PC-3 (cell line): ENCODE results near the gene MEGF9. TPM values are rescaled to one million over a fixed set of nuclear protein-coding genes. Genes with fewer than 3 reads are reported as not detected.

Experiments
- ATAC-seq: fragments of 200-7000 bp; cut with Tn5 transposase; 2 replicates; pipeline ENCODE4 v1.9.1; 2020; ENCODE audit warnings: mild to moderate bottlenecking, moderate library complexity
- BruUV-seq: library from RNA; stranded (reverse); fragments of 400-500 nt; replicated peaks from 2 replicates; lab custom pipeline; 2021; lab: Mats Ljungman, UMichigan
- CTCF ChIA-PET: fragments of 300-600 bp; sonication (Branson Sonifier 250); formaldehyde crosslinking; loops from one replicate; lab custom pipeline; 2022; ENCODE audit warnings: antibody characterized with exemption; lab: Charles Lee
- POLR2A ChIA-PET: fragments of 300-600 bp; sonication (Branson Sonifier 250); formaldehyde crosslinking; loops from one replicate; lab custom pipeline; 2022; ENCODE audit warnings: antibody characterized with exemption; ENCODE audit not compliant: unreplicated experiment; lab: Charles Lee
- DNase-seq: peaks from one replicate; pipeline ENCODE4 v3.0.0-alpha.2; 2015
- H2AFZ ChIP-seq: fragments of 300-600 bp; sonication (generic); 2 replicates; pipeline ENCODE4 v1.6.0; 2016; ENCODE audit warnings: antibody characterized with exemption, low read length
- H3F3A ChIP-seq: fragments of 300-600 bp; sonication (generic); one replicate; pipeline ENCODE4 v1.6.0; 2017; ENCODE audit warnings: antibody characterized with exemption, low read length, control low read depth, mild to moderate bottlenecking; ENCODE audit not compliant: unreplicated experiment
- H3K27ac ChIP-seq: fragments of 300-600 bp; sonication (generic); 2 replicates; pipeline ENCODE4 v1.5.1; 2016; ENCODE audit warnings: mild to moderate bottlenecking, low read length
- H3K27me3 ChIP-seq: fragments of 300-600 bp; sonication (generic); 2 replicates; pipeline ENCODE4 v1.6.1; 2016; ENCODE audit warnings: low read length, mixed read lengths
- H3K36me3 ChIP-seq: fragments of 300-600 bp; sonication (generic); 2 replicates; pipeline ENCODE4 v1.6.1; 2016; ENCODE audit warnings: low read depth, mixed run types, low read length, mixed read lengths
- H3K4me1 ChIP-seq: fragments of 300-600 bp; sonication (generic); 2 replicates; pipeline ENCODE4 v1.5.1; 2016; ENCODE audit warnings: low read length; ENCODE audit not compliant: insufficient read depth
- H3K4me2 ChIP-seq: fragments of 300-600 bp; sonication (generic); 2 replicates; pipeline ENCODE4 v1.6.0; 2016; ENCODE audit warnings: low read length
- H3K4me3 ChIP-seq: fragments of 300-600 bp; sonication (generic); 2 replicates; pipeline ENCODE4 v1.5.1; 2016; ENCODE audit warnings: mild to moderate bottlenecking, low read length, mixed read lengths
- H3K79me2 ChIP-seq: fragments of 300-600 bp; sonication (generic); 2 replicates; pipeline ENCODE4 v1.6.1; 2017; ENCODE audit warnings: low read length, mixed read lengths
- H3K9ac ChIP-seq: fragments of 300-600 bp; sonication (generic); 2 replicates; pipeline ENCODE4 v1.6.0; 2016; ENCODE audit warnings: mild to moderate bottlenecking, low read length
- H3K9me2 ChIP-seq: fragments of 300-600 bp; sonication (generic); replicated peaks from 2 replicates; pipeline ENCODE4 v1.6.1; 2016; ENCODE audit warnings: mixed run types, low read length, mixed read lengths
- H3K9me3 ChIP-seq: fragments of 300-600 bp; sonication (generic); 2 replicates; pipeline ENCODE4 v1.6.1; 2016; ENCODE audit warnings: low read length, mixed read lengths
- H4K20me1 ChIP-seq: fragments of 300-600 bp; sonication (generic); 2 replicates; pipeline ENCODE4 v1.6.1; 2016; ENCODE audit warnings: low read length, mixed read lengths
- CTCF ChIP-seq: fragments of 300-600 bp; sonication (generic); conservative IDR thresholded peaks from 2 replicates; pipeline ENCODE4 v1.5.1; 2017; ENCODE audit warnings: antibody characterized with exemption, low read depth, mild to moderate bottlenecking, low read length
- EZH2 ChIP-seq: fragments of 300-600 bp; sonication (generic); IDR thresholded peaks from one replicate; pipeline ENCODE4 v1.6.1; 2017; ENCODE audit warnings: antibody characterized with exemption, mild to moderate bottlenecking, low read length; ENCODE audit not compliant: unreplicated experiment
- EZH2phosphoT487 ChIP-seq: fragments of 300-600 bp; sonication (generic); IDR thresholded peaks from 2 replicates; pipeline ENCODE4 v1.6.1; 2018; ENCODE audit warnings: mild to moderate bottlenecking, antibody characterized with exemption, low read length, borderline replicate concordance
- intact Hi-C: fragments of 100-400 bp; cut with micrococcal nuclease; formaldehyde crosslinking; loops from 2 replicates; pipeline ENCODE4 v1.9.0; 2023
- total RNA-seq: library from RNA; depleted of rRNA; stranded (reverse); fragments of >200 nt; gene quantifications from 2 replicates; pipeline ENCODE4 v1.2.3, GENCODE V29; 2014

The MEGF9 gene
- total RNA-seq, 1 experiment from 2014 or later, result 2.6 TPM

- no peaks in the 10 kb centered on the region for H3K27me3 ChIP-seq
- ATAC-seq (no peak), DNase-seq (no peak)
- no peaks in the 10 kb centered on the region for H3K9me3 ChIP-seq
- peaks cover 29% of the 10 kb centered on the region for H3K79me2 ChIP-seq
- peak overlapping the region; percentile 72 for H3K4me2 ChIP-seq
- H3K4me1 ChIP-seq, result peaks cover 45% of the 10 kb centered on the region
- H3K9me2 ChIP-seq, result no peaks in the 10 kb centered on the region
- TF ChIP-seq EZH2phosphoT487, result no peak
- TF ChIP-seq EZH2, result no peak
- no peak for TF ChIP-seq CTCF
- H3F3A ChIP-seq, result no peaks in the 10 kb centered on the region
- intact Hi-C loops, result loop anchor here (1.0 kb wide), 1 partner anchor 92 kb away; no protein-coding TSS in a partner anchor
- BruUV-seq, result TSS peak; percentile 36
- ChIA-PET CTCF (interaction anchor here (1.1 kb wide), 1 partner anchor 93 kb away, joined by 4 read pairs; no protein-coding TSS in a partner anchor), POLR2A (no interaction called here)
- H2AFZ ChIP-seq, result peak overlapping the region; percentile 41; the same call in 1 of the 2 replicates
- H3K27ac ChIP-seq, result no peak overlapping the region
- no peaks in the 10 kb centered on the region for H3K36me3 ChIP-seq
- peak overlapping the region; percentile 83 for H3K4me3 ChIP-seq
- H3K9ac ChIP-seq, result no peak overlapping the region
- no peaks in the 10 kb centered on the region for H4K20me1 ChIP-seq
Measured at GRCh38 chr9:120712539-120713031, 1.7 kb downstream of the MEGF9 start.

DNA sequence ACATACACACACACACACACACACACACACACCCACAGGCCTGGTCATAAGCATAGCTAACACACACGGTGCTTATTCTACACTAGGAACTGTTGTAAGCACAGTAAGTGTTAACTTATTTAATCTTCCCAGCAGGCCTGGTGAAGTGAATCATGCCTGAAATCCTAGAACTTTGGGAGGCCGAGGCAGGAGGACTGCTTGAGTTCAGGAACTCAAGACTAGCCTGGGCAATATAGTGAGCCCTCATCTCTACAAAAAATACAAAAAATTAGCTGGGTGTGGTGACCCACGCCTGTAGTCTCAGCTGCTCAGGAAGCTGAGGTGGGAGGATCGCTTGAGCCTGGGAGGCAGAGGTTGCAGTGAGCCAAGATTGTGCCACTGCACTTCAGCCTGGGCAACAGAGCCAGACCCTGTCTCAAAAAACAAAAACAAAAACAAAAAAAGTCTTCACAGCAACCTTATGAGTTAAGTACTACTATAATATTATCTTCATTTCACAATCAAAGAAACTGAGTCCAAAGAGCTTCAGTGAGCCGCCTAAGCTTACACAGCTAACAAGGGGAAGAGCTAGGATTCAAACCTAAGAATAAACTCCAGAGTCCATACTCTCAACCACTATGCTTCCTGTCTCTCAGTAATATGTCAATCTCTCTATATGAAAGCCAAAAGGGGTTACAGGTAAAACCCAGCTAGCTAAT lies 2.3 kb downstream of the MEGF9 start:
- Histone ChIP-seq H3K4me1 (peaks cover 45% of the 10 kb centered on the region), H2AFZ (peak overlapping the region; percentile 41; the same call in 1 of the 2 replicates), H3K36me3 (no peaks in the 10 kb centered on the region), H3K27ac (no peak overlapping the region), H3K79me2 (peaks cover 29% of the 10 kb centered on the region), H3K9me2 (no peaks in the 10 kb centered on the region), H3K9ac (no peak overlapping the region), H3F3A (no peaks in the 10 kb centered on the region), H4K20me1 (no peaks in the 10 kb centered on the region), H3K4me3 (peak overlapping the region; percentile 83; the same call in 1 of the 2 replicates), H3K27me3 (no peaks in the 10 kb centered on the region), H3K9me3 (no peaks in the 10 kb centered on the region), H3K4me2 (peak overlapping the region; percentile 72)
- no peak for ATAC-seq
- peak; percentile 18 for DNase-seq
- intact Hi-C loops, result no loop called here
- CTCF ChIA-PET, result interaction anchor here (0.5 to 1.1 kb wide), 2 partner anchors 10 to 92 kb away, joined by 3 to 4 read pairs; no protein-coding TSS in a partner anchor
- TF ChIP-seq CTCF, result no peak
- TF ChIP-seq EZH2phosphoT487, result no peak
- no peak for TF ChIP-seq EZH2
- BruUV-seq, result no TSS peak
- POLR2A ChIA-PET, result interaction anchor here (0.5 kb wide), 2 partner anchors 9 to 191 kb away, joined by 3 read pairs; no protein-coding TSS in a partner anchor
